Upper lobe of left lung (tissue), 4 donors: Measurements from ENCODE around the gene SLC22A17.

Source experiments
- CTCF ChIP-seq, 6 experiments: fragments of 450-650 bp in 4 of 6; fragments of 200-600 bp in 2 of 6; sonication (generic) in 2 of 6; IDR thresholded peaks; one replicate each; pipeline ENCODE4 v1.5.1; 2016 to 2019; ENCODE audit warnings: antibody characterized with exemption in 6 of 6
- EP300 ChIP-seq, 4 donors: sonication (generic); formaldehyde crosslinking; IDR thresholded peaks; one replicate each; pipeline ENCODE4 v1.5.1; 2017; ENCODE audit warnings: antibody characterized with exemption in 4 of 4, control low read depth in 2 of 4
- POLR2A ChIP-seq, 4 donors: fragments of 450-650 bp; IDR thresholded peaks; one replicate each; pipeline ENCODE4 v1.5.1; 2016 to 2017; ENCODE audit warnings: antibody characterized with exemption in 4 of 4, mild to moderate bottlenecking in 2 of 4

GRCh38 chr14:23396126-23396525 is 43.4 kb upstream of the SLC22A17 start:
- TF ChIP-seq CTCF (IDR thresholded peaks at IDR 0.05) (no peak), POLR2A (IDR thresholded peaks at IDR 0.05) (no peak), EP300 (IDR thresholded peaks at IDR 0.05) (no peak)
